ENCODE measurements around the gene RNF213.

RNF213 gene

GRCh38 chr17:80260791-80261158, at the start of gene RNF213:
TSS of gene RNF213 (plus strand) at chr17:80260852. CDS start at chr17:80263682, 2,830 bp downstream.
- peak; percentile 90 for DNase-seq (ENCODE audit: low spot score)

GRCh38 chr17:80212109-80212508, 48.5 kb upstream of the RNF213 start:
- DNase-seq (ENCODE audit: low spot score), result no peak

- no peak for DNase-seq (ENCODE audit: low spot score)
Measured at GRCh38 chr17:80212511-80212910, 48.1 kb upstream of the RNF213 start.

- no peak for DNase-seq (ENCODE audit: low spot score)
Measured at GRCh38 chr17:80212962-80213642, 47.5 kb upstream of the RNF213 start.

GRCh38 chr17:80213643-80213975, 47.0 kb upstream of the RNF213 start:
- no peak for DNase-seq (ENCODE audit: low spot score)

GRCh38 chr17:80214012-80214877, 46.4 kb upstream of the RNF213 start:
- DNase-seq (ENCODE audit: low spot score), result no peak

- no peak for DNase-seq (ENCODE audit: low spot score)
Measured at GRCh38 chr17:80214878-80215210, 45.8 kb upstream of the RNF213 start.

- no peak for DNase-seq (ENCODE audit: low spot score)
Measured at GRCh38 chr17:80216473-80217456, 43.9 kb upstream of the RNF213 start.

GRCh38 chr17:80217703-80218362, 42.8 kb upstream of the RNF213 start:
- no peak for DNase-seq (ENCODE audit: low spot score)

- no peak for DNase-seq (ENCODE audit: low spot score)
Measured at GRCh38 chr17:80218391-80218790, 42.3 kb upstream of the RNF213 start.

- peak; percentile 66 for DNase-seq (ENCODE audit: low spot score)
Measured at GRCh38 chr17:80219013-80219762, 41.5 kb upstream of the RNF213 start.

GRCh38 chr17:80219763-80220053, 40.9 kb upstream of the RNF213 start:
- DNase-seq (ENCODE audit: low spot score), result no peak

- peak; percentile 100 for DNase-seq (ENCODE audit: low spot score)
Measured at GRCh38 chr17:80220054-80220735, 40.5 kb upstream of the RNF213 start, which contains the start of the genes SGSH and SLC26A11. TSS of gene SGSH (minus strand) at chr17:80220333. CDS start at chr17:80220313, 20 bp downstream. TSS of gene SLC26A11 (plus strand) at chr17:80220427. CDS start at chr17:80221561, 1,134 bp downstream.

- DNase-seq (ENCODE audit: low spot score), result peak; percentile 63
Measured at GRCh38 chr17:80220736-80221215, 39.9 kb upstream of the RNF213 start.

- no peak for DNase-seq (ENCODE audit: low spot score)
Measured at GRCh38 chr17:80221351-80222105, 39.1 kb upstream of the RNF213 start.

GRCh38 chr17:80222376-80223141, 38.1 kb upstream of the RNF213 start:
- no peak for DNase-seq (ENCODE audit: low spot score)

- DNase-seq (ENCODE audit: low spot score), result no peak
Measured at GRCh38 chr17:80223142-80223815, 37.4 kb upstream of the RNF213 start.

- DNase-seq (ENCODE audit: low spot score), result no peak
Measured at GRCh38 chr17:80223838-80224497, 36.7 kb upstream of the RNF213 start.
